ENCODE measurements around the gene CCDC88B.

The CCDC88B gene

DNA sequence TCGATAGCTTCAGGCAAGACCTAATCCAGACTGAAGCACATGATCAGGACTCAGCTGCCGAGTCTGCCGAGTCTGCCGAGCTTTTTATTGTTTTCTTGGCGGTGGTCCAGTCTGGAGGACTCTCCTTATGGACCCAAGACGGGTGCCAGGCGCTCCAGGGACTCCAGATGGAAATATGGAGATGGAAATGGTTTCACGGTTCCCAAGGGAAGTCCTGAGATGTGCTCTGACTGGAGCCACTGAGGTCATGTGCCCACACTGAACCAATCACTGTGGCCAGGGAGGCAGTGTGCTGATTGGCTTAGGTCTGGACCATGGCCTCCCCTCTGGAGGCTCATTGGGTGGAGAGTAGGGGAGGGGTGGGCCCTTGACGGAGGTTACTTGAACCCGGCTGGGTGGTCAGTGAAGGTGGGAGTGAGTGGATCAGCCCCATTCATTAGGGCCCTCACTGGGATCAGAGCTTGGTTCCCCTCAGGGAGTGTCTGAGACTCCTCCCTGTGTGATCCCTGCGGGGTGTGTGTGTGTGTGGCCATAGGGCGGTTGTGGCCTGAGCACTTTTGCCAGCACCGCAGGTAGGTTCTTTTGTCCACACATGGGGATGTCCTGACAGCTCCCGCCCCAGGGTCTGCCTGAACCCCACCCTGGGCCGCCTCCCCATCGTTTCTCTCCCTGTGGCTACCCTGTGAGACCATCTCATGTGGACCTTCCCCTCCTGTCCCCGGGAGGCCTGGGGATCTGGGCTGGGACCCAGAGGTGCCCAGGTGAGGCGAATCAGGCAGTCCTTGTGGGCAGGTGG, 33.0 kb downstream of the CCDC88B start:
- Histone ChIP-seq H3K4me3 (ENCODE audit: low read length in 2 of 2) (no peak overlapping the region), H3K14ac (ENCODE audit: low read length) (no peak overlapping the region), H3K9ac (ENCODE audit: low read depth, low read length, poor library complexity) (peak overlapping the region; percentile 4), H3K4me2 (ENCODE audit: insufficient read depth, low read length, poor library complexity, severe bottlenecking) (no peak overlapping the region), H2BK15ac (ENCODE audit: low read length) (no peak overlapping the region), H3K18ac (ENCODE audit: low read length) (peak overlapping the region; percentile 27), H2BK12ac (ENCODE audit: low read length) (no peak overlapping the region), H3K23ac (ENCODE audit: low read depth, low read length, poor library complexity) (no peak overlapping the region), H2AFZ (ENCODE audit: low read length) (no peak overlapping the region), H3K79me1 (ENCODE audit: low read depth, low read length) (peaks cover 1% of the 10 kb centered on the region), H4K8ac (ENCODE audit: low read depth, low read length) (no peak overlapping the region), H2BK120ac (ENCODE audit: low read depth, low read length) (peak overlapping the region; percentile 51), H3K36me3 (replicated peaks in 1 of 2; ENCODE audit: control insufficient read depth in 2 of 2, insufficient read depth in 2 of 2, low read length in 2 of 2) (peaks cover 4 to 20% of the 10 kb centered on the region in 2 donors), H2AK5ac (ENCODE audit: low read depth, low read length) (no peak overlapping the region), H2BK5ac (ENCODE audit: low read length) (no peak overlapping the region), H3K4ac (ENCODE audit: low read length) (no peak overlapping the region), H3K9me3 (replicated peaks in 1 of 2; ENCODE audit: control insufficient read depth in 2 of 2, insufficient read depth in 1 of 2, low read depth in 1 of 2, low read length in 2 of 2) (no peaks in the 10 kb centered on the region), H3K27me3 (ENCODE audit: control insufficient read depth in 3 of 3, insufficient read depth in 3 of 3, low read depth in 1 of 3, low read length in 3 of 3) (no peaks in the 10 kb centered on the region), H4K91ac (ENCODE audit: low read depth, low read length, poor library complexity) (peak overlapping the region; percentile 14), H3K27ac (replicated peaks; ENCODE audit: low read length) (no peak overlapping the region), H3K4me1 (ENCODE audit: control insufficient read depth in 2 of 2, insufficient read depth in 1 of 2, low read depth in 1 of 2, low read length in 2 of 2) (no peaks in the 10 kb centered on the region)
- no CpG with 5 or more reads among the region's 18 CpGs for WGBS, 2 donors (ENCODE audit: extremely low coverage in 2 of 2, insufficient read length in 2 of 2, insufficient replicate concordance in 1 of 2)
- no peak for DNase-seq (ENCODE audit: low spot score)

DNA sequence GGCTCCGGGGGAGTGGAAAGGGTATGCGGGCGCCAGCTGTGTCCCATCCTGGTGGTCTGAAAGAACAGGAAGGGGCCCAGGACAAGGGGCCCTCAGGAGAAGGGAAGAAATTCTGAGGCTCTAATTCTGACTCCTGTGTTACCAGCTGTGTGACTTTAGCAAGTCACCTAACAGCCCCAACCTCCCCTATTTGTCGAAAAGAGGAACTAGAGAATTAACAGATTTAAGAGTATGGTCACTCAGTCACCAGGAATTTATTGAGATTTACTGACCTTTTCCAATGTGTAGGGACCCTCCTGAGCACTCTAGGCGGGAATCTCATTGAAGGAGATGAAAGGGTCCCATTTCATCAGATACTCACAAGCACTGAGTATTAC, 33.6 kb downstream of the CCDC88B start:
- Histone ChIP-seq H2BK120ac (ENCODE audit: low read depth, low read length) (peak overlapping the region; percentile 51), H2BK15ac (ENCODE audit: low read length) (no peak overlapping the region), H3K9ac (ENCODE audit: low read depth, low read length, poor library complexity) (no peak overlapping the region), H3K36me3 (replicated peaks in 1 of 2; ENCODE audit: control insufficient read depth in 2 of 2, insufficient read depth in 2 of 2, low read length in 2 of 2) (peaks cover 1 to 16% of the 10 kb centered on the region in 2 donors), H3K4me2 (ENCODE audit: insufficient read depth, low read length, poor library complexity, severe bottlenecking) (no peak overlapping the region), H3K14ac (ENCODE audit: low read length) (no peak overlapping the region), H3K9me3 (replicated peaks in 1 of 2; ENCODE audit: control insufficient read depth in 2 of 2, insufficient read depth in 1 of 2, low read depth in 1 of 2, low read length in 2 of 2) (no peaks in the 10 kb centered on the region), H3K4me3 (ENCODE audit: low read length in 2 of 2) (no peak overlapping the region), H2BK5ac (ENCODE audit: low read length) (no peak overlapping the region), H2BK12ac (ENCODE audit: low read length) (no peak overlapping the region), H3K79me1 (ENCODE audit: low read depth, low read length) (peaks cover 1% of the 10 kb centered on the region), H3K4ac (ENCODE audit: low read length) (no peak overlapping the region), H2AK5ac (ENCODE audit: low read depth, low read length) (no peak overlapping the region), H3K4me1 (ENCODE audit: control insufficient read depth in 2 of 2, insufficient read depth in 1 of 2, low read depth in 1 of 2, low read length in 2 of 2) (no peaks in the 10 kb centered on the region), H3K27ac (replicated peaks; ENCODE audit: low read length) (no peak overlapping the region), H3K18ac (ENCODE audit: low read length) (peak overlapping the region; percentile 27), H2AFZ (ENCODE audit: low read length) (no peak overlapping the region), H3K23ac (ENCODE audit: low read depth, low read length, poor library complexity) (no peak overlapping the region), H3K27me3 (ENCODE audit: control insufficient read depth in 3 of 3, insufficient read depth in 3 of 3, low read depth in 1 of 3, low read length in 3 of 3) (no peaks in the 10 kb centered on the region), H4K8ac (ENCODE audit: low read depth, low read length) (no peak overlapping the region), H4K91ac (ENCODE audit: low read depth, low read length, poor library complexity) (no peak overlapping the region)
- no CpG with 5 or more reads among the region's 5 CpGs for WGBS, 2 donors (ENCODE audit: extremely low coverage in 2 of 2, insufficient read length in 2 of 2, insufficient replicate concordance in 1 of 2)
- DNase-seq (ENCODE audit: low spot score): no peak

DNA sequence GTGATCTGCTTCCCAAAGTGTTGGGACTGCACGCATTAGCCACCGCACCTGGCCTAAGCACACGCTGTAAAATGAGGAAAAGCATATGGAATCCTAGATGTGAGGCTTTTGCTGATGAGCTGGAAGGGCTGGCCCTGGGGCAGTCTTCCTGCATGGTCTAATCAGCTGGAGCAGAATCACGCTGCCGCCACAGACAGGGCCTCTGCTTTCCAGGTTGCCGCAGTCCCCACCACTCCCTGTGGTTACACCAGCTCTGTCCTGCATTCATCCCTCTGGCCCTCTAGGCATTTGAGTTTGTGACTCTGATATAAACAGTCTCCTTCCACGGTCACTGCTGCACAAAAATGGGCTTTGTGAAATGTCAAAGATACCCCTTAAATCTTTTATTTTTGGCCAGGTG, 36.1 kb downstream of the CCDC88B start:
- Histone ChIP-seq H3K79me1 (ENCODE audit: low read depth, low read length) (no peaks in the 10 kb centered on the region), H2BK5ac (ENCODE audit: low read length) (no peak overlapping the region), H3K9me3 (replicated peaks in 1 of 2; ENCODE audit: control insufficient read depth in 2 of 2, insufficient read depth in 1 of 2, low read depth in 1 of 2, low read length in 2 of 2) (peaks cover 0 to 7% of the 10 kb centered on the region in 2 donors), H3K27me3 (ENCODE audit: control insufficient read depth in 3 of 3, insufficient read depth in 3 of 3, low read depth in 1 of 3, low read length in 3 of 3) (peaks cover 0 to 3% (median 0%) of the 10 kb centered on the region in 3 experiments), H2AK5ac (ENCODE audit: low read depth, low read length) (no peak overlapping the region), H4K91ac (ENCODE audit: low read depth, low read length, poor library complexity) (no peak overlapping the region), H3K23ac (ENCODE audit: low read depth, low read length, poor library complexity) (no peak overlapping the region), H3K4me1 (ENCODE audit: control insufficient read depth in 2 of 2, insufficient read depth in 1 of 2, low read depth in 1 of 2, low read length in 2 of 2) (peaks cover 0 to 5% of the 10 kb centered on the region in 2 donors), H3K4me3 (ENCODE audit: low read length in 2 of 2) (no peak overlapping the region), H3K27ac (replicated peaks; ENCODE audit: low read length) (no peak overlapping the region), H2BK15ac (ENCODE audit: low read length) (no peak overlapping the region), H2BK12ac (ENCODE audit: low read length) (no peak overlapping the region), H3K18ac (ENCODE audit: low read length) (no peak overlapping the region), H3K36me3 (replicated peaks in 1 of 2; ENCODE audit: control insufficient read depth in 2 of 2, insufficient read depth in 2 of 2, low read length in 2 of 2) (peaks cover 3 to 5% of the 10 kb centered on the region in 2 donors), H3K14ac (ENCODE audit: low read length) (no peak overlapping the region), H3K9ac (ENCODE audit: low read depth, low read length, poor library complexity) (no peak overlapping the region), H3K4me2 (ENCODE audit: insufficient read depth, low read length, poor library complexity, severe bottlenecking) (no peak overlapping the region), H4K8ac (ENCODE audit: low read depth, low read length) (no peak overlapping the region), H2AFZ (ENCODE audit: low read length) (no peak overlapping the region), H3K4ac (ENCODE audit: low read length) (no peak overlapping the region), H2BK120ac (ENCODE audit: low read depth, low read length) (no peak overlapping the region)
- DNase-seq (ENCODE audit: low spot score): no peak
- no CpG with 5 or more reads among the region's 7 CpGs for WGBS, 2 donors (ENCODE audit: extremely low coverage in 2 of 2, insufficient read length in 2 of 2, insufficient replicate concordance in 1 of 2)

DNA sequence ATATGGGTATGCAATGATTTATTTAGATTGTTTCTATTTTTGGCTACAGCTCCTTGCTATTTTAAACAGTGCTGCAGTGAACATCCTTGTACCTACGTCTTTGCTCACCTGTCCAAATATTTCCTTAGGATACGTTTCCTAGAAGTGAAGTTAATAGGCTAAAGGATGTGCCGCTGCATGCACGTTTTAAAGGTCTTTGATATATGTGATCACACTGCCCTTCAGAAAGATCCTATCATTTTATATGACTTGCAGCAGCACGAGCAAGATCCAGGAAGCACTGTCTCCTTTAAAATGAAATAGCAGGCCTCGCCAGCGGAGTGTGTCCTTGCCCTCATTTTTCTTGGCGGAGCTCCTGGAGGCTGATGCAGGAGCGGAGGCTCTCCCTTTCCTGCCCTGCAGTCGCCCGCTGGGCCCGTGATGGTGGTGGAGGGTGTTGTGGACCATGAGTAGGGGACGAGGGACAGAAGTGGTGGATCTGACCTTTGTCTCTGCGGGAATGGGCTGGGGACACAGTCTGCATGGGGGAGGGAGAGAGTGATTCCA, 38.4 kb downstream of the CCDC88B start:
- H3K4ac ChIP-seq (ENCODE audit: low read length): no peak overlapping the region
- H3K23ac ChIP-seq (ENCODE audit: low read depth, low read length, poor library complexity): no peak overlapping the region
- no peak overlapping the region for H2BK5ac ChIP-seq (ENCODE audit: low read length)
- H3K9me3 ChIP-seq (replicated peaks in 1 of 2; ENCODE audit: control insufficient read depth in 2 of 2, insufficient read depth in 1 of 2, low read depth in 1 of 2, low read length in 2 of 2): peaks cover 0 to 7% of the 10 kb centered on the region in 2 donors
- H2AK5ac ChIP-seq (ENCODE audit: low read depth, low read length): no peak overlapping the region
- H3K14ac ChIP-seq (ENCODE audit: low read length): no peak overlapping the region
- H3K27ac ChIP-seq (replicated peaks; ENCODE audit: low read length): no peak overlapping the region
- no peak overlapping the region for H2BK120ac ChIP-seq (ENCODE audit: low read depth, low read length)
- no peak overlapping the region for H2BK15ac ChIP-seq (ENCODE audit: low read length)
- WGBS, 2 donors (ENCODE audit: extremely low coverage in 2 of 2, insufficient read length in 2 of 2, insufficient replicate concordance in 1 of 2): no CpG with 5 or more reads among the region's 14 CpGs
- DNase-seq (ENCODE audit: low spot score): no peak
- peaks cover 0 to 5% of the 10 kb centered on the region in 2 donors for H3K36me3 ChIP-seq (replicated peaks in 1 of 2; ENCODE audit: control insufficient read depth in 2 of 2, insufficient read depth in 2 of 2, low read length in 2 of 2)
- no peak overlapping the region for H3K9ac ChIP-seq (ENCODE audit: low read depth, low read length, poor library complexity)
- H4K91ac ChIP-seq (ENCODE audit: low read depth, low read length, poor library complexity): no peak overlapping the region
- H3K27me3 ChIP-seq (ENCODE audit: control insufficient read depth in 3 of 3, insufficient read depth in 3 of 3, low read depth in 1 of 3, low read length in 3 of 3): peaks cover 0 to 11% (median 3%) of the 10 kb centered on the region in 3 experiments
- no peak overlapping the region for H4K8ac ChIP-seq (ENCODE audit: low read depth, low read length)
- H3K79me1 ChIP-seq (ENCODE audit: low read depth, low read length): no peaks in the 10 kb centered on the region
- peaks cover 0 to 15% of the 10 kb centered on the region in 2 donors for H3K4me1 ChIP-seq (ENCODE audit: control insufficient read depth in 2 of 2, insufficient read depth in 1 of 2, low read depth in 1 of 2, low read length in 2 of 2)
- no peak overlapping the region for H2BK12ac ChIP-seq (ENCODE audit: low read length)
- peak overlapping the region; percentile 55 for H2AFZ ChIP-seq (ENCODE audit: low read length)
- H3K4me3 ChIP-seq (ENCODE audit: low read length in 2 of 2): no peak overlapping the region
- no peak overlapping the region for H3K4me2 ChIP-seq (ENCODE audit: insufficient read depth, low read length, poor library complexity, severe bottlenecking)
- peak overlapping the region; percentile 5 for H3K18ac ChIP-seq (ENCODE audit: low read length)

All from neuronal stem cell (in vitro differentiated cells).